ENCODE measurements around the gene CHST9.

CHST9 gene

DNA sequence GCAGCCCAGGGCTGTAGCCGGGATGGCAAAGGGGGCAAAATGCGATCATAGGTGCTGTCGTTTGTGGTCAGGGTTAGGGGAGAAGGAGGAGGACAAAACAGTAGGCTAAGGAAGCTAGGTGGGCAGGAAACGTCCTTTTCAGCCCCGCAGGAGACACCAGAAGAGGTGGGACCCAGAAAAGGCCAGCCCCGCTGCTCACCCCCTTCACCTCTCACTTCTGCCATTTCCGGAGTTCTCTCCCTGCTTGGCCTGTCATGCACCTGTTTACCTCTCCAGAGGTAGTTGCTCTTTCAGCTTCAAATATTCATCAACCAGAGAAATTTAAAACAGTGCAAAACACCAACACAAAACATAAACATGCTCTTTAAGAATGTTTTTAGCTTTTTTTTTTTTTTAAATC, 320.4 kb downstream of the CHST9 start:
- DNase-seq (ENCODE audit: low spot score) = no peak

DNA sequence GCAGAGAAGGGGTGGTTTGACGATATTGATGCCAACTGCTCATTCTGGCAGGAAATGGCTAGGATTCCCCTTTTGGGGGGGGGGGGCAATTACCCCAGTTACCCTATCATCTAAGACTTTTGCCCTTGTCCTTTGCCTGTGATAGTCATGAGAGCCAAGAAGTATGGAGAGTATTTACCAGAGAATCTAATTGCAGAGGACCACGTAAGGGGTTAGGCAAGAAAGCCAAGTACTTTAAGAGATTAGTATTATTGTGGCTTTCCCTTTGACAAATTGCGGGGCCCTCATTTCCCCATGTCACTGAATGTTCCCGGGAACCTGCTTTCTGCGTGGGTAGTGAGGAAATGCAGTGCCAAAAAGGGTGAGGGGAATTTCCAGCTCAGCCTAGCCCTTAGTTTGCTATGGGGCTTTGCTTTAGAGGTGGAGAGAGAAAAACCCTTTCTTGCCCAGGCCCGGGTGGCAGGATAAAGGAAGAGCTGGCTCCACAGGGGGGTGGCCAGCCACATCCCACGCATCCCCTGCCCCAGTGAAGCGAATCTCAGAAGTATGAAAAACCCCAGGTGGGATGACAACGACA, 321.1 kb downstream of the CHST9 start:
- DNase-seq (ENCODE audit: low spot score) = no peak

DNA sequence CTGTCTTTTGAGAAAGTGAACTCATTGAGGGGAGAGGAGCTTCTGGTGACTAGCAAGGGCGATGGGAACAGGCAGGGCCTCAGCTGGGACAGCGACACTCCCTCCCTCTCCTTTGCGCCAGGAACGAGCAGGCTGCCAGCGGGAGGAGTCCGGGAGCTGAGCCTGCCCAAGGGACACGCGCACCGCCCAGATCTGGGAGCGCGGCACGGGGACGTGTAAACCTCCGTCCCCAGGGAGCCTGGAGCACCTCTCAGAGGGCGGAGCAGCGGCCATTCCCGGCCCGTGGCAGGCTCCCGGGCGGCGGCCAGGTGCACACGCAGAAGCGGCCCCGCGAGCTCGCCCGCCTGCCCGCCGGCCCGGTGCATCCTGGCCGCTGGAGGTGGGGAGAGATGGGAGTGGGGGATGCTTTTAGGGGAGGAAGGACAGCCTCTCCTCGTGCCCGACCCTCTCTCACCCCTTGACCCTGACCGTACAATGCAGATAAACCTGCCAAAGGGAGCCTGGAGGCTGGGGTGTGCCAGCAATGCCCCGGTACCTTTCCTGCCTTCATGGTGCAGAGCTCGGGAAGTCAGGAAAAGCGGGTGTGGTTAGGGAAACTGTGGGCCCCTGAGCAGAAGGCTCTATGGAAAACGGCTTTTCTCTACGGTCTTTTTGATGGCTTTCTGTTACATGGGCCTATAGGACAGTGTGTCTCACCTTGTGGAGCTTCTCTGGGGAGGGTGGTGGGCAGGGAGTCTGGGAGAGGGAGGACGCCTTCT, 321.8 kb downstream of the CHST9 start:
- peak; percentile 52 for DNase-seq (ENCODE audit: low spot score)

DNA sequence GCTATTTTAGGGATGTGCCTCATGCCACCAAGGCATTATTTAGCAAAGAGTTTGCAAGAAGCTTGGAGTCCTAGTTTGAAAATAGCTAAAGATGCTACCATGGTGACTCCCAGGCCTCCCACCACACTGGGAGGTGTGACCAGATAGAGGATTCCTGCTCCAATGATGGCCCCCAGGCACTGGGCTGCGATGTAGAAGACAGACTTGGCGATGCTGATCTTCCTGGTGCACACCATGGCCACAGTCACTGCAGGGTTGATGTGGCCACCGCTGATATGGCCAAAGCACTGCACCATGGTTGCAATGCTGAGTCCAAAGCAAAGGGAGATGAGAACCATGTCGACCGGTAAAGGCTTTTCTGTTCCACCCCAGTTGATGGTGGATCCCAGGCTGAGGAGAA, 323.0 kb downstream of the CHST9 start:
- DNase-seq (ENCODE audit: low spot score) = no peak
